ENCODE data around the gene CYP39A1. TPM values are rescaled to one million over a fixed set of nuclear protein-coding genes. Genes with fewer than 3 reads are reported as not detected.

Gene CYP39A1
- total and polyA plus RNA-seq, 10 of the 15 experiments (the other 5 are each of a cell fraction or from before 2014, with no cell fraction given) = not detected

DNA sequence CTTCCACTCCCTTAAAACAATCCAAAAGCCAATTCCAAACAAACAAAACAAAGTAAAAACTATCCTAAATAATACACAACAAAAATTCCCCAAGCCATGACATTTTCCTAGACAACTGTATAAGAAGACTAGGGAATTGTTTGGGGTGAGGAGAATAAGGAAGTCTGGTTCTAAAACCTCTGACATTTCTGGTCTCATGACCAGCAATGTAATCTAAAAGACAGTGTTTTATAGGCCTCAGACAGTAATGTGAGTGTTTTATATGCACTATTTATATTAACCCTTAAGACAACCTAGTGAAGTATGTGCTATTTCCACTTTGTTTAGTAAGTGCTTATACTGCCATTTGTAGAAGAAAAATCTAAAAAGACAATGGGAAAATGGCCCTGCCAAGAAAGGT lies 148.4 kb downstream of the CYP39A1 start:
- in situ Hi-C loops (cut with MboI) = no loop called here
- no peaks in the 10 kb centered on the region for H3K36me3 ChIP-seq (ENCODE audit: control insufficient read depth in 2 of 2, insufficient read depth in 2 of 2, low read length in 1 of 2)
- H3K27me3 ChIP-seq (replicated peaks in 1 of 2; ENCODE audit: control insufficient read depth in 2 of 2, insufficient read depth in 2 of 2, low read length in 1 of 2) = no peaks in the 10 kb centered on the region; a peak in 1 of 4 replicates
- no peak overlapping the region for H2AFZ ChIP-seq (ENCODE audit: control insufficient read depth, low read depth, low read length)
- no peaks in the 10 kb centered on the region for H3K9me3 ChIP-seq (replicated peaks; ENCODE audit: control insufficient read depth, insufficient read depth, low read length)
- POLR2A ChIA-PET = no interaction called here
- H4K20me1 ChIP-seq (ENCODE audit: control insufficient read depth, insufficient read depth) = no peaks in the 10 kb centered on the region
- TF ChIP-seq MTA2 (IDR thresholded peaks at IDR 0.05; ENCODE audit: low read depth) = no peak
- TF ChIP-seq POLR2AphosphoS2 (IDR thresholded peaks at IDR 0.05; ENCODE audit: low read depth, low read length) = no peak
- no peak for TF ChIP-seq ESRRA (IDR thresholded peaks at IDR 0.05; ENCODE audit: low read length)
- no peak for TF ChIP-seq FOXM1 (IDR thresholded peaks at IDR 0.05; ENCODE audit: low read depth, low read length)
- no peak for TF ChIP-seq CHD2 (IDR thresholded peaks at IDR 0.05; ENCODE audit: borderline replicate concordance, low read depth, low read length)
- TF ChIP-seq BHLHE40 (IDR thresholded peaks at IDR 0.05; ENCODE audit: borderline replicate concordance in 1 of 2, low read depth in 2 of 2, low read length in 1 of 2) = no peak
- no peak for TF ChIP-seq ZNF274 (IDR thresholded peaks at IDR 0.05; ENCODE audit: insufficient read depth, insufficient read length)
- H3K27ac ChIP-seq (ENCODE audit: control insufficient read depth, insufficient read depth) = no peak overlapping the region
- no peak overlapping the region for H3K4me3 ChIP-seq
- no peak overlapping the region for H3K9ac ChIP-seq (ENCODE audit: control insufficient read depth, insufficient read depth, low read length)
- CTCF ChIA-PET = no interaction called here
- RAD21 ChIA-PET (ENCODE audit: unreplicated experiment) = no interaction called here
- intact Hi-C loops (cut with micrococcal nuclease; ENCODE audit: unreplicated experiment) = no loop called here
- no peaks in the 10 kb centered on the region for H3K79me2 ChIP-seq (ENCODE audit: control insufficient read depth, insufficient read depth, low read length)
- H3K4me1 ChIP-seq (ENCODE audit: control insufficient read depth, insufficient read depth, low read length) = no peaks in the 10 kb centered on the region
- H3K4me2 ChIP-seq (ENCODE audit: control insufficient read depth, insufficient read depth) = no peak overlapping the region
- FAIRE-seq = no peak
- no peak for ATAC-seq
- no TSS peak for BruUV-seq (replicated peaks)
- SMC1A ChIA-PET (ENCODE audit: uncharacterized antibody, unreplicated experiment) = no interaction called here
- DNase-seq (ENCODE audit: low read depth, low spot score) = no peak

GRCh38 chr6:46502486-46503119 lies 150.0 kb downstream of the CYP39A1 start:
- Histone ChIP-seq H3K4me3 (no peak overlapping the region), H3K9me3 (replicated peaks; ENCODE audit: control insufficient read depth, insufficient read depth, low read length) (no peaks in the 10 kb centered on the region), H3K79me2 (ENCODE audit: control insufficient read depth, insufficient read depth, low read length) (no peaks in the 10 kb centered on the region), H3K9ac (ENCODE audit: control insufficient read depth, insufficient read depth, low read length) (no peak overlapping the region), H3K27ac (ENCODE audit: control insufficient read depth, insufficient read depth) (no peak overlapping the region), H3K36me3 (ENCODE audit: control insufficient read depth in 2 of 2, insufficient read depth in 2 of 2, low read length in 1 of 2) (no peaks in the 10 kb centered on the region), H3K4me1 (ENCODE audit: control insufficient read depth, insufficient read depth, low read length) (no peaks in the 10 kb centered on the region), H4K20me1 (ENCODE audit: control insufficient read depth, insufficient read depth) (no peaks in the 10 kb centered on the region), H2AFZ (ENCODE audit: control insufficient read depth, low read depth, low read length) (no peak overlapping the region), H3K27me3 (replicated peaks in 1 of 2; ENCODE audit: control insufficient read depth in 2 of 2, insufficient read depth in 2 of 2, low read length in 1 of 2) (no peaks in the 10 kb centered on the region; a peak in 1 of 4 replicates), H3K4me2 (ENCODE audit: control insufficient read depth, insufficient read depth) (no peak overlapping the region)
- ChIA-PET CTCF (no interaction called here), POLR2A (no interaction called here), SMC1A (ENCODE audit: uncharacterized antibody, unreplicated experiment) (no interaction called here), RAD21 (ENCODE audit: unreplicated experiment) (no interaction called here)
- WGBS (ENCODE audit: insufficient coverage, insufficient replicate concordance, low lambda C conversion rate, missing lambda C conversion rate) = 3% methylated on average over 2 of the region's 2 CpGs
- BruUV-seq (replicated peaks) = no TSS peak
- in situ Hi-C loops (cut with MboI) (no loop called here), intact Hi-C loops (cut with micrococcal nuclease; ENCODE audit: unreplicated experiment) (no loop called here)
- ATAC-seq = no peak
- DNase-seq (ENCODE audit: low read depth, low spot score) = no peak
- no peak for FAIRE-seq
- TF ChIP-seq, protein P1, sequence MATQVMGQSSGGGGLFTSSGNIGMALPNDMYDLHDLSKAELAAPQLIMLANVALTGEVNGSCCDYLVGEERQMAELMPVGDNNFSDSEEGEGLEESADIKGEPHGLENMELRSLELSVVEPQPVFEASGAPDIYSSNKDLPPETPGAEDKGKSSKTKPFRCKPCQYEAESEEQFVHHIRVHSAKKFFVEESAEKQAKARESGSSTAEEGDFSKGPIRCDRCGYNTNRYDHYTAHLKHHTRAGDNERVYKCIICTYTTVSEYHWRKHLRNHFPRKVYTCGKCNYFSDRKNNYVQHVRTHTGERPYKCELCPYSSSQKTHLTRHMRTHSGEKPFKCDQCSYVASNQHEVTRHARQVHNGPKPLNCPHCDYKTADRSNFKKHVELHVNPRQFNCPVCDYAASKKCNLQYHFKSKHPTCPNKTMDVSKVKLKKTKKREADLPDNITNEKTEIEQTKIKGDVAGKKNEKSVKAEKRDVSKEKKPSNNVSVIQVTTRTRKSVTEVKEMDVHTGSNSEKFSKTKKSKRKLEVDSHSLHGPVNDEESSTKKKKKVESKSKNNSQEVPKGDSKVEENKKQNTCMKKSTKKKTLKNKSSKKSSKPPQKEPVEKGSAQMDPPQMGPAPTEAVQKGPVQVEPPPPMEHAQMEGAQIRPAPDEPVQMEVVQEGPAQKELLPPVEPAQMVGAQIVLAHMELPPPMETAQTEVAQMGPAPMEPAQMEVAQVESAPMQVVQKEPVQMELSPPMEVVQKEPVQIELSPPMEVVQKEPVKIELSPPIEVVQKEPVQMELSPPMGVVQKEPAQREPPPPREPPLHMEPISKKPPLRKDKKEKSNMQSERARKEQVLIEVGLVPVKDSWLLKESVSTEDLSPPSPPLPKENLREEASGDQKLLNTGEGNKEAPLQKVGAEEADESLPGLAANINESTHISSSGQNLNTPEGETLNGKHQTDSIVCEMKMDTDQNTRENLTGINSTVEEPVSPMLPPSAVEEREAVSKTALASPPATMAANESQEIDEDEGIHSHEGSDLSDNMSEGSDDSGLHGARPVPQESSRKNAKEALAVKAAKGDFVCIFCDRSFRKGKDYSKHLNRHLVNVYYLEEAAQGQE (IDR thresholded peaks at IDR 0.05; ENCODE audit: low read depth, low read length) = no peak
- no peak for TF ChIP-seq RFX5 (IDR thresholded peaks at IDR 0.05; ENCODE audit: low read depth, low read length)
- no peak for TF ChIP-seq TAF1 (IDR thresholded peaks at IDR 0.05; ENCODE audit: borderline replicate concordance, low read depth, low read length)
- TF ChIP-seq SMC3 (IDR thresholded peaks at IDR 0.05; ENCODE audit: borderline replicate concordance, low read length) = no peak
- TF ChIP-seq CBFB (IDR thresholded peaks at IDR 0.05; ENCODE audit: low read depth) = no peak
- no peak for TF ChIP-seq CHD2 (IDR thresholded peaks at IDR 0.05; ENCODE audit: borderline replicate concordance, low read depth, low read length)
- no peak for TF ChIP-seq ETV6 (conservative IDR thresholded peaks at IDR 0.05 in 1 of 2, IDR thresholded peaks at IDR 0.05 in 1 of 2; ENCODE audit: borderline replicate concordance in 1 of 2, low read depth in 1 of 2)
- no peak for TF ChIP-seq PML (IDR thresholded peaks at IDR 0.05; ENCODE audit: low read length)
- TF ChIP-seq BRCA1 (IDR thresholded peaks at IDR 0.05; ENCODE audit: low read depth, low read length) = no peak

All from GM12878 (cell line).